Gastroesophageal sphincter (tissue), 4 donors: ENCODE measurements around the gene RMI2. TPM values are rescaled to one million over a fixed set of nuclear protein-coding genes. Genes with fewer than 3 reads are reported as not detected.

Experiments
- ATAC-seq: fragments of 150-250 bp; one replicate; pipeline ENCODE4 v1.9.1; 2016; ENCODE audit warnings: mild to moderate bottlenecking, moderate library complexity
- H3K27ac ChIP-seq, 4 donors: fragments of 200-600 bp; sonication (generic) in 3 of 4; 1 replicate in 3 of 4; 2 replicates in 1 of 4; pipeline ENCODE4 v1.5.1; 2016 to 2019
- H3K27me3 ChIP-seq: fragments of 200-600 bp; sonication (generic); one replicate; pipeline ENCODE4 v1.5.1; 2019
- H3K36me3 ChIP-seq, 2 donors: fragments of 200-600 bp; sonication (generic); one replicate each; pipeline ENCODE4 v1.5.1; 2019; ENCODE audit warnings: control low read depth in 1 of 2
- H3K4me1 ChIP-seq, 3 donors: fragments of 200-600 bp; sonication (generic); 1 replicate in 2 of 3; 2 replicates in 1 of 3; pipeline ENCODE4 v1.5.1; 2016 to 2019; ENCODE audit warnings: control low read depth in 2 of 3
- H3K4me3 ChIP-seq, 2 donors: fragments of 200-600 bp; sonication (generic); one replicate each; pipeline ENCODE4 v1.5.1; 2019; ENCODE audit warnings: mild to moderate bottlenecking in 1 of 2, moderate library complexity in 1 of 2
- H3K9me3 ChIP-seq, 3 donors: fragments of 200-600 bp; sonication (generic); one replicate each; pipeline ENCODE4 v1.5.1; 2017 to 2019; ENCODE audit warnings: control low read depth in 2 of 3
- CTCF ChIP-seq, 4 experiments: fragments of 200-600 bp in 2 of 4; fragments of 450-650 bp in 2 of 4; sonication (generic) in 1 of 4; IDR thresholded peaks; one replicate each; pipeline ENCODE4 v1.5.1; 2017 to 2019; ENCODE audit warnings: antibody characterized with exemption in 4 of 4, mild to moderate bottlenecking in 2 of 4, moderate library complexity in 2 of 4
- EP300 ChIP-seq: sonication (generic); formaldehyde crosslinking; IDR thresholded peaks from one replicate; pipeline ENCODE4 v1.6.1; 2017; ENCODE audit warnings: antibody characterized with exemption, mild to moderate bottlenecking
- POLR2A ChIP-seq, 2 donors: fragments of 450-650 bp; IDR thresholded peaks; one replicate each; pipeline ENCODE4 v1.6.1; 2017; ENCODE audit warnings: antibody characterized with exemption in 2 of 2, mild to moderate bottlenecking in 2 of 2, moderate library complexity in 1 of 2
- POLR2AphosphoS5 ChIP-seq: sonication (generic); formaldehyde crosslinking; IDR thresholded peaks from one replicate; pipeline ENCODE4 v1.6.1; 2017; ENCODE audit warnings: antibody characterized with exemption
- WGBS, 2 donors: methylation state at CpG; one replicate each; pipeline ENCODE4 v1.1.5; 2018; ENCODE audit warnings: low coverage in 1 of 2; 5-methylcytosine and 5-hydroxymethylcytosine counted together
- total RNA-seq, 4 donors: library from RNA; depleted of rRNA; stranded (reverse); fragments of >200 nt; gene quantifications; one replicate each; pipeline ENCODE4 v1.1.0, GENCODE V29; 2016

Gene RMI2
- total RNA-seq, 4 donors from 2014 or later, result 0.31 to 1.8 (median 1.4) TPM

- TF ChIP-seq POLR2AphosphoS5, result no peak
- TF ChIP-seq EP300, result no peak
- H3K27me3 ChIP-seq, result no peaks in the 10 kb centered on the region
- H3K36me3 ChIP-seq, result no peaks in the 10 kb centered on the region
- no peak for ATAC-seq
- no peaks in the 10 kb centered on the region for H3K9me3 ChIP-seq
- H3K4me3 ChIP-seq, result no peak overlapping the region
- no peaks in the 10 kb centered on the region for H3K4me1 ChIP-seq
- no peak overlapping the region for H3K27ac ChIP-seq
- 87 to 88% methylated on average over 4 to 7 of the region's 7 CpGs for WGBS, 2 donors
These were observed 38.1 kb upstream of the RMI2 start for GRCh38 chr16:11306997-11307638.

GRCh38 chr16:11307639-11308492 lies 37.4 kb upstream of the RMI2 start:
- WGBS, 2 donors, result 93% methylated on average over 1 to 8 of the region's 21 CpGs
- Histone ChIP-seq H3K9me3 (no peaks in the 10 kb centered on the region), H3K36me3 (no peaks in the 10 kb centered on the region), H3K4me1 (peaks cover 0 to 6% (median 0%) of the 10 kb centered on the region in 3 donors), H3K27ac (no peak overlapping the region), H3K27me3 (no peaks in the 10 kb centered on the region), H3K4me3 (no peak overlapping the region)
- ATAC-seq, result no peak
- TF ChIP-seq POLR2AphosphoS5 (no peak), CTCF (IDR thresholded peaks at IDR 0.05) (no peak), EP300 (no peak), POLR2A (IDR thresholded peaks at IDR 0.05) (no peak)

- TF ChIP-seq POLR2A (IDR thresholded peaks at IDR 0.05) (no peak), CTCF (IDR thresholded peaks at IDR 0.05) (no peak), EP300 (no peak), POLR2AphosphoS5 (no peak)
- H3K27me3 ChIP-seq, result no peaks in the 10 kb centered on the region
- H3K4me3 ChIP-seq, result no peak overlapping the region
- no peak overlapping the region for H3K27ac ChIP-seq
- peaks cover 0 to 7% (median 0%) of the 10 kb centered on the region in 3 donors for H3K4me1 ChIP-seq
- no peak for ATAC-seq
- H3K9me3 ChIP-seq, result no peaks in the 10 kb centered on the region
- no peaks in the 10 kb centered on the region for H3K36me3 ChIP-seq
- WGBS, 2 donors, result no CpG with 5 or more reads among the region's 15 CpGs
These were observed 36.6 kb upstream of the RMI2 start for GRCh38 chr16:11308493-11309283.

GRCh38 chr16:11309895-11310633 lies 35.2 kb upstream of the RMI2 start:
- no peak overlapping the region for H3K4me3 ChIP-seq

More at GRCh38 chr16:11309895-11310633, 35.2 kb upstream of the RMI2 start:
- no peaks in the 10 kb centered on the region for H3K27me3 ChIP-seq
- no peaks in the 10 kb centered on the region for H3K36me3 ChIP-seq
- peaks cover 0 to 7% (median 0%) of the 10 kb centered on the region in 3 donors for H3K4me1 ChIP-seq
- WGBS, 2 donors, result 66% methylated on average over 6 of the region's 9 CpGs
- no peaks in the 10 kb centered on the region for H3K9me3 ChIP-seq
- TF ChIP-seq POLR2A (IDR thresholded peaks at IDR 0.05) (no peak), CTCF (IDR thresholded peaks at IDR 0.05) (no peak), POLR2AphosphoS5 (no peak), EP300 (no peak)
- ATAC-seq, result no peak
- H3K27ac ChIP-seq, result no peak overlapping the region
